ENCODE measurements around the gene ZBTB18.

DNA sequence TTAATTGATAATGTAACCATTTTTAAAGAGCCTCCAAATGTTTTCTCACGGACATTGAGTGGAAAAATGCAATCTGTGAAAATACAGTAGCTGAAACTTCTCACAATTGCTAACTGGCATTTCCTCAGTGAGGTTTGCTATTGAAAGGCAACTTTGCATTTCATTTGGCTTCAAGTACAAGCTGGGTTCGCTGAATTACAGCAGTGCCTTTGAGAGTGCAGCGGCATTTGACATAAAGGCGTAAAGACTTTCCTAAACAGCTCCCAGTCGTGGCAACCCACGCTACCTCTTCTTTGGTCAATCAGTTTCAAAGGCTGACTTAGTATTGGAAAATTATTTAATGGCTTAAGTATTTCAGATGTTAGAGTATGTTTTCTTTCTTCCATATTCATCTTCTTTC lies 39.3 kb upstream of the ZBTB18 start:
- no peak for TF ChIP-seq EZH2 (IDR thresholded peaks at IDR 0.05; ENCODE audit: borderline replicate concordance, low read length)
- TF ChIP-seq CTCF (IDR thresholded peaks at IDR 0.05; ENCODE audit: low read length): no peak

Data from OCI-LY1 (cell line).